HG02870 (cell line): ENCODE data around the gene DOK7.
"Not testable (repeated sequence)": the region's sequence is repeated elsewhere in the genome, so short reads cannot be mapped to it uniquely, and the experiment has no call there.

Experiments used
- ATAC-seq: cut with Tn5 transposase; IDR thresholded peaks from one replicate; pipeline ENCODE4 v1.9.1; 2021; ENCODE audit warnings: mild to moderate bottlenecking, moderate library complexity; ENCODE audit not compliant: unreplicated experiment

DOK7 gene

DNA sequence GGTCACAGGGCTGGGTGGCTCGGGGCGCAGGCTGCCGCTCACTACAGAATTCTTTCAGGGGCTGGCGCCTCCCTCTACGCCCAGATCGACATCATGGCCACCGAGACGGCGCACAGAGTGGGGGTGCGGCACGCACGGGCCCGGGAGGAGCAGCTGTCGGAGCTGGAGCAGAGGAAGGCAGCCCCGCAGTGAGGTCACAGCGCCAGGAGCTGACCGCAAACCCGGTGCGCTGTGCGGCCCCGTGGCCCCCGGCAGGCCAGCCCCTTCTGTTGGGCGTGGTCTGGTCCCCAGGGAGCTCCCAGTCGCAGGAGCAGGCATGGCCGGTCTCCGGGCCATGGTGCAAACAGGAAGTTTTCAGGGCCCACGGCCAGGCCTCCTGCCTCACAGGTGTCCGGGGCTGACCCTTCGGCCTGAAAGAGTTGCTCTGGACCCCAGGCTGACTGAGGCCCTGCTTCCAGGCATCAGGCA, 37.6 kb downstream of the DOK7 start:
- no peak for ATAC-seq

DNA sequence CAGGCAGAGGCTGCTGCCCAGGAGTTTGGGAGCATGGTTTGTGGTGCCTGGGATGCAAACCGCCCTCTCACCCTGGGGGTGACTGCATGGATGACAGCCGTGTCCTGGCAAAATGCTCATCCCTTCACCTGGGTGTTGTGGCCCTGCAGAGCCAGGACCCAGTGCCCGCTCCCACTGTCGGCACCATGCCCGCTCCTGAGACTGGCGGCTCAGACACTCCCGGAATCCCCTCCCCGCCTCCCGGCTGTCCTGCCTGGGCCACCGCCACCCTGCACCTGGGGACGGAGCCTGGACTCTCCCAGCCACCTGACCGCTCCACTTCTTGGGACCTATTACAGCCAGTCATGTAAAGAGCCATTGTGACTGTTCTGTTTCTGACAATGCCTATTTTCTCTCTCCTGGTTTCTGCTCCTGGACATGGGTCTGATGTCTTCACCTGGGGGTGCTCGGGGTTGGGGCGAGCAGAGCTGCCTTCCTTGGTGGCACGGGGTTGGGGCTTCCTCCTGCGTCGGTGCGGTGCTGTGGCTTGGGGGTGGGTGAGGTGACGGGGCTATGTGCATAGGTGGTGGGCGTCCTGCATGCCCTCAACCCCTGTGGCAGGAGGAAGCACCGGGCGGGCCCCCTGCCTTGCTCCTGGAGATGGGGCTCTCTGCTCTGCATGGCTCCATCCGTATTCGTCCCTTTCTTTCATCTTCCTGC, 38.2 kb downstream of the DOK7 start:
- ATAC-seq: no peak

DNA sequence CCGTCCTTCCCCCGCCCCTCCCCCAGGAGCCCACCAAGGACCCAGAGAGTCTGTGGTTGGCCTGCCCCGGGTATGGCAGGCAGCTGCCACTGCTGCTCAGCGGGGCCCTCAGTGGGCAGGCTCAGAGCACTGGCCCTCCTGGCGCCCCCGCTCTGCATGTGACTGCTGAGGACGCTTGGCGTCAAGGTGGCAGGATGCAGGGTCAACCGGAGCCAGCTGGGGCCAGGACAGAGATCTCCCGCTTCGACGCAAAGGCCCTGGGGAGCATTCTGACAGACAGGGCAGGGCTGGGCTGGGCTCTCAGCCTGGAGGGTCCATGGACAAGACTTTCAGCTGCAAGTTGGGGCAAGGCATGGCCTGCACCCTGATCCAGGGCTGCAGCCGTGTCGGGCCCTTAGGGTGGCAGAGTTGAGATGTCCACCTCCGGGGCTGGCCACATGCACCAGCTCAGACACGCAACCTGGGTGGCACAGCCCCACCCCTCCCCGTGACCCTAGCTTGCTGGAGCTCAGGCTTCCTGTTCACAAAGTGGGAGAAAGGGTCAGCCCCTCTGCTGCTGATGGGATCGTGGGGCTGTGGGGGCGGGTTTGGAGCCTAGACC, 38.8 kb downstream of the DOK7 start:
- ATAC-seq: no peak

GRCh38 chr4:3502941-3503936, 40.1 kb downstream of the DOK7 start:
- ATAC-seq: no peak

GRCh38 chr4:3505231-3505630, 42.1 kb downstream of the DOK7 start:
- ATAC-seq: no peak

GRCh38 chr4:3508542-3508941, 45.4 kb downstream of the DOK7 start:
- no peak for ATAC-seq

DNA sequence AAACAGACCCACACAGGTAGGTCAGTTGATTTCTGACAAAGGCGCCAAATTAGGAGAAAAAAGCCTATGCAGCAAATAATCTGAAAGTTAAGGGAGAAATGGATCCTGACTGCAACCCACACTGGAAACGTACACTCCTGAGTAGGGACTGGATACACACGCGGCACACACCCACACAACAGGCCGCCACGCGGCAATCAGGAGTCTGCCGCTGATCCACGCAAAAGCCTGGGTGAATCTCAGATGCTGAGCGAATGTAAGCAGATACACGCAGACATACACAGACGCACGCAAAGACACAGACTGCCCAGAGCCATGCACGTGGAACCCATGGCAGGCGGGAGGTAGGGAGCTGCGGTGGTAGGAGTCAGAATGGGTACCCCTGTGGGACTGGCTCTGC, 47.4 kb downstream of the DOK7 start:
- no peak for ATAC-seq

DNA sequence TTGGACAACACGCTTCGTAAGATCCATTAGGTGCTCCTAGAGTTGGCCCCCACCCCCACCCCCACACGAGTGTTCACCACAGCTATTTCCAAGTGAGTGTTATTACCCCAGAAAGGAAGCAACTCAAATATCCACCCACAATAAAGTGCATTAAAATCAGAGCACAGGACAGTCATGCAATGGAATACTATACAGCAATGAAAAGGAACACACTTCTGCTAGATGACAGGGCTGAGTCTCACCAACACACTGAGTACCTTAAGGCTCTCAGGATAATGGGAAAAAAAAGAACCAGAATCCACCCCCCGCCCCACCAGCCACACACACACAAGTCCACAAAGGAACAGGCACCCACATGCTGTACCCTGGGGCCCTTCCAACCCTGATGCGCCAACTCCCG, 48.1 kb downstream of the DOK7 start:
- no peak for ATAC-seq

GRCh38 chr4:3511601-3512000, 48.5 kb downstream of the DOK7 start:
- not testable (repeated sequence) for ATAC-seq

DNA sequence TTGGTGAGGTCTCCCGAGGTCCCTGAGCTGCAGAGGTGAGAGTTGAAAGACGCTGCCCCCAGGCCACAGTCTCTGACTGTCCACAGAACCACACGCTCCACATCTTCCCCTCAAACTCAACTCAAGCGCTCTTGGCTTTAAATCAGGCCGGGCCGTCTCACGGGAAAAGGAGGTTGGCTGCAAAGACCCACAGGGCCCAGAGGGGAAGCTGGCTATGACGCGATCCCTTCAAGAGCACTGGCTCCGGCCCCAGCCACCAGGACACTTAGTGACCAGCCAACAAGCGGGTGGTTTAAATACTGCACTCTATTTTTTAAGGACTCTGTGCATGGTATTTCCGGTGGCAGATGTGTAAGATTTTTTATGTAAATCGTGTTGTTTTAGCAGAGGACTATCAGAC, 49.2 kb downstream of the DOK7 start:
- no peak for ATAC-seq

GRCh38 chr4:3512719-3513118, 49.6 kb downstream of the DOK7 start:
- no peak for ATAC-seq

DNA sequence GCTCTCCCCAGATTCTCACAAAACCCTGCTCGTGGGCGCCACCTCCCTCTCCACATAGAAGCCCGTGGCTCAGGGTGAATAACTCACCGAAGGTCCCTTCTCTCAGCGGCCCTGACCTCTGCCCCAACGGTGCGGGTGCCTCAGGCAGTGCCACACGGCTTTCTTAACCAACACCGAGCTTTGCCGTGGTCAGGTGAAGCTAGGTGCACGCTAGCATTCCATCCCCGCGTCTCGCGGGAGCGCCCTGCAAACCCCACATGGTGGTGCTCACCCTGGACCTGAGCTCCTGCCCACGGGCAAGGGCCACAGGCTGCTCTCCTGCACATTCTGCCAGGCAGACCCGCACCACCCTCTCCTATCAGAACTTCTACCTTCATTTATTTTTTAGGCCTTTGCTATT, 50.7 kb downstream of the DOK7 start:
- ATAC-seq: no peak

DNA sequence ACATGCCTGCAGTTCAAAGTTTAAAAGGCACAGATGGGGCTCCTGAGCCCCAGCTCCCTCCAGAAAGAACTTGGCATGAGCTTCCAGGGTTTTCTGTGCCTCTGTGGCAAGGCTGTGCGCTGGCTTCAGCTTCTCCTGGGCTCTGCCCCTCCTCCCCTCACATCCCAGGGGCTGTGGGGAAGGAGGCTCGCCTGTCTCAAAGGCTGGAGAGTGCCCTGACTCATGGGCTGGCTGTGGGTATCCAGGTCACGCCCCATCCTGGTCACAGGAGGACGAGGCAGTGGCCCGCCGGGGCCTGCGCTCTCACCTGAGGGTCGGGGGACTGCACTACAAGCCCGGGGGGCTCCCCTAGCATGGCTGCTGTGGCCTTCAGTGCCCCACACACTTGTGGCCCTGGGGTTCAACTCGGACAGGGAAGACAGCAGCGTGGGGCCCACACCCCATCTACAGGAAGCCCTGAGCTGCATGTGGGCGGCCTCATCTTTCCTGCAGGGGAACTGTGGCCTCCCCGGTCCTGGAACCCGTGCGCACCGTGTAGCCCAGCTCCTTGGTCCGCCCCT, 51.2 kb downstream of the DOK7 start:
- no peak for ATAC-seq

GRCh38 chr4:3514806-3515501, 51.8 kb downstream of the DOK7 start:
- no peak for ATAC-seq

DNA sequence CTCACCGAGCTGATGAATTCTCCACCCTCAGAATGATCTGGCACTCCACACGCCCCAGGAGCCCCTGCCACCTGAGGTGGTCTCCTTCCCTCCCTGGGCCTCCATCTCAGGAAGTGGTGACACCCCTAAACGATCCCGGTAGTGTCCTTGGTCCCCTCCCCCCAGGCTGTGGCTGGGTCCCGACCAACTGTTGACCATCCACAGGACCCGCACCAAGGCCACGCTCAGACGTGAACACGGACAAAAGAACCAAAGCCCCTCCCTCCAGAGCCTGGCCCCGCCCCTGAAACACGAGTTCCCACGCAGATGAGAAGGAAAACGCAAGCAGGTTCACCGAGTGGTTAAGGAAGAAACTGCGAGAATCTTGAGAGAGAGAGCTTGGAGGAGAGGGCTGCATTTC, 52.5 kb downstream of the DOK7 start:
- ATAC-seq: no peak

DNA sequence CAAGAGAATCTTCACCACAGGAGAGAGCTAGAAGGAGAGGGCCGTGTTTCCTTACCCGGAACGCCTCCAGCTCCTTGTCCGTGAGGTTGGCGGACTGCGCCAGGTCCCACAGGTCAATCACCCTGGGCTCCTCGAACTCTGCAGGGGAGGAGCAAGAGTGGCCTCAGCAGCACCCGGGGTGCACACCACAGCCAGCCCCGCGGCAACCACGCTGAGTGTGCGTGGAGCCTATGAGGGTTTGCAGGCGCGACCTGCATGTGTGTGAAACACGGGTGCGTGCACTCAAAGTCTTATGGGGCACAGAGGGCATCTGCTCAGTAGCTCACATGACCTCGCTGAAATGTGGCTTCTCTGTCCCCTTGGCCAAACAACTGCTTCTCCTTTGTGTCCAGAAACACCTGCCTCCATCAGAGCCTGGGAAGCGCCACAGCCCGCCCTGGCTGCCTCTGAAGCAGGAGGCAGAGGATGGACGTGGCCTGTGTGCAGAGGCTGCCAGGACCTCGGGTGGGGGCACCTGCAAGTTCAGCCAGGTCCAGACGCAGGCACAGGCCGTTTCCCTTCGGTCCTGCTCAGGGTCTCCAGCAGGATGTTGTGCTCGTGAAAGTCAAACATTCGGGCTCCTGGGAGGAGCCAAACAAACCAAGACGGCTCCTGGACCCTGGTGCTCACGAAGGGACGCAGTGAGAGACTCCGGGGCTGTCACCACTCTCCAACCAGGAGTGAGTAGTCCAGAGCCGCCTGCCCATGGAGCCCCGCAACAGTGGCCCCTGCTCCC, 53.1 kb downstream of the DOK7 start:
- no peak for ATAC-seq

DNA sequence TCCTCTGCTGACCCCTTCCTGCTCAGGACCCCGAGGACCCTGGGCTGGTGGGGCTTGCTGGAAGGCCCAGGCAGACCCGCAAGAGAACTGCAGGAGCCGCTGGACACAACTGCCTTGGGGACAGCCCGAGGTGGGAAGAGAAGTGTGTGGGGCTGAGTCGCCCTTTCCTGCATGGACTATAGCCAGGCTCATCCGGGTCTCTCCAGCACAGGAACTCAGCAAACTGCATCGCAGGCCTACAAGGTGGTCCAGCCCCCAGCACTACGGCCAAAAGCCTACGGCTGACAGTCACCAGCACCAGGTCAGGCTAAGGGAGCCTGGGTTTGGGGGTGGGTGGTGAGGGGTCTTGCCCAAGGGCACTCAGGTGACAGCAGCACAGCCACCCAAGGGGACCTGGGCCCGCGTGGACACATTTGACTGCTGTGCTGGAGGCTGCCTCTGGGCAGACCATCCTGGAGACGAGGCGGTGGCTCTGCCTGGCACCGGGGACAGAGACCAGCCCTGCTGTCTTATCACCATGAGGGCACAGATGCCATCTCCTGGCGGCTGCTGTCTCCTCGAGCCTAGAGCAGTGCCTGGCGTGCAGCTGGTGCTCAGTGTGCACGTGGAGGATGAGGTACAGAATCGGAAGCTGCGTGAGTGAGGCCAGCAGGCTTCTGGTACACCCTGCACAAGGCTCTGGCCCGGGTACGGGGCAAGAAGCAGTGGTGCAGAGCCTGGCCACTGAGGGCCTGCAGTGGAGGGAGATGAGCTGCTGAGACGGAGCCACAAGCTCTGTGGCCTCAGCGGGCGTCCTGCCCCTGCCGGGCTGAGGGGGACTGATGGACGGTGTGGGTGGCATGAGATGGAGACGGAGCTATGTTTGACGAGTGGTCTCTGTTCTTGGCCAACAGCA, 54.0 kb downstream of the DOK7 start:
- ATAC-seq: no peak

DNA sequence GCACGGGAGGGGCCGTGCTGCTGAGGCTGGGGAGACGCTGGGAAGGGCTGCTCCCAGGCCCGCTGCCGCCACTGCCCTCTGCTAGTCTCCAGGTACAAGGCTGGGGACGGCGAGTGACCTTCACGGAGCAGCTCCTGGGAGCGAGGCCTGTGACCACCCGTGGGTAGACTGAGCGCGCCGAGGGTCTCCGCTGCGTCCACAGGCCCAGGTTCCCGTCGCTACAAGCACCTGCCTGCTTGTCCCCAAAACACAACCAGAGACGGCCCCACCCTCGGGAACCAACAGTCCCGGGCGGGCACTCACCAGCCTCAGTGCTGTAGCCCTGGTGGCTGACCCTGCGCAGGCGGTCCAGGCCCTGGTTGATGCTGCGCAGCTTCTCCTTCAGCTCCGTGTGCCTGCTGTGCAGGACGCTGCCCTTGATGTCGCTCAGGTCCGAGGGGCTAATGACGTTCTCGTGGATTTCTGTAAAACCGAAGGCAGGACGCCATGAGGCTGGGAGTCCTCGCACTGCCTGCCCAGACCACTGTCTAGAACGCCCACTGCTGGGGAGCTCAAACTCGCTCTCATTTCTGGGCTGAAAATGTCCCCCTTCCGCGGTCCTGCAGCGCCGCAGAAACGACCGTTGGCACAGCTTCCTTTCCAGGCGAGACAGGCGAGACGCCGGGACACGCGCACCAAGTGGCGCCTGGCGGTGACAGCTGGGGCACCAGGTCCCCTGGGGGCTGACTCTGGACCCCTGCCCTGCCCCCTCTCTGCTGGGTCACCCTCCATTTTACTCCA, 54.8 kb downstream of the DOK7 start:
- ATAC-seq: no peak
